Pancreas (tissue), 10 donors: Measurements from ENCODE around the gene DLST. TPM values are rescaled to one million over a fixed set of nuclear protein-coding genes. Genes with fewer than 3 reads are reported as not detected.
"Not testable (repeated sequence)": the region's sequence is repeated elsewhere in the genome, so short reads cannot be mapped to it uniquely, and the experiment has no call there.

Source experiments
- ATAC-seq, 4 donors: fragments of 200-7000 bp; cut with Tn5 transposase; one replicate each; pipeline versions ENCODE4 v1.8.0 to v1.9.1; 2020; ENCODE audit warnings: mild to moderate bottlenecking in 4 of 4, moderate library complexity in 4 of 4
- DNase-seq, 6 donors: peaks; one replicate each; pipeline ENCODE4 v3.0.0-alpha.2; 2020
- FAIRE-seq: peaks from 2 replicates; lab custom pipeline; 2012; peaks lifted over from hg19 to GRCh38; lab: Jason Lieb, UNC
- H3K27ac ChIP-seq, 4 donors: fragments of 200-600 bp; sonication (generic); 1 replicate in 3 of 4; 2 replicates in 1 of 4; pipeline versions ENCODE4 v1.5.0 to v1.8.0; 2020
- H3K27me3 ChIP-seq, 4 donors: fragments of 200-600 bp; one replicate each; pipeline ENCODE4 v1.8.0; 2021
- H3K36me3 ChIP-seq, 3 donors: fragments of 200-600 bp; sonication (generic) in 1 of 3; one replicate each; pipeline versions ENCODE4 v1.5.0 to v1.8.0; 2020 to 2021
- H3K4me1 ChIP-seq, 3 donors: fragments of 200-600 bp; one replicate each; pipeline ENCODE4 v1.8.0; 2021
- H3K4me3 ChIP-seq, 4 donors: fragments of 200-600 bp; sonication (generic) in 2 of 4; one replicate each; pipeline versions ENCODE4 v1.5.0 to v1.8.0; 2020 to 2021
- H3K9me3 ChIP-seq, 4 donors: fragments of 200-600 bp; one replicate each; pipeline ENCODE4 v1.8.0; 2021
- CTCF ChIP-seq, 4 donors: fragments of 200-600 bp; sonication (generic) in 3 of 4; IDR thresholded peaks; one replicate each; pipeline versions ENCODE4 v1.5.0 to v1.8.0; 2021; ENCODE audit warnings: antibody characterized with exemption in 4 of 4
- WGBS, 2 donors: extraction: QIAGEN DNeasy Blood & Tissue Kit; methylation state at CpG; one replicate each; pipeline ENCODE4 v1.1.7; 2013; 5-methylcytosine and 5-hydroxymethylcytosine counted together
- intact Hi-C, 3 donors: fragments of 100-400 bp; cut with DNase I; formaldehyde crosslinking; loops; one replicate each; pipeline versions ENCODE4 v1.11.1 to v1.14.2; 2022
- polyA plus RNA-seq, 2 donors: library from polyadenylated mRNA; stranded (reverse); fragments of 200-250 nt; gene quantifications; one replicate each; pipeline ENCODE4 v1.2.3, GENCODE V29; 2013
- total RNA-seq, 6 donors: library from RNA; stranded (reverse); fragmentation: NEBNext Ultra II Directional in 4 of 6; extraction: Animal tissue kit (Norgen Biotek cat#: 25700) in 4 of 6; gene quantifications; one replicate each; pipeline versions ENCODE4 v1.2.1 to v1.2.4, GENCODE V29; 2021 to 2023
- donor health status: healthy with polysubstance abuse.
- donor health status: DM: no; HTN: no; CAD: no; lungs with moderate emphysema.
- donor health status: DM: no; HTN: no; CAD: no.
- donor health status: control.
- donor health status: control.
- donor health status: Bipolar disorder and iron deficiency.
- donor health status: DM: yes; HTN: yes; CAD: no.
- donor health status: DM: no; HTN: no; CAD: no.
- donor health status: DM: no; HTN: no; CAD: no.
- donor health status: DM: yes; HTN: yes; CAD: no.

DLST gene
- total and polyA plus RNA-seq, 8 donors, result 22.8 to 46.0 (median 38.6) TPM

- intact Hi-C loops, result no loop called here
- Histone ChIP-seq H3K4me3 (no peak overlapping the region), H3K9me3 (no peaks in the 10 kb centered on the region), H3K4me1 (no peaks in the 10 kb centered on the region), H3K27me3 (no peaks in the 10 kb centered on the region), H3K27ac (no peak overlapping the region), H3K36me3 (no peaks in the 10 kb centered on the region)
- ATAC-seq, result peak in 3 of 4 donors; percentile 24 to 40 (median 38)
- no peak for TF ChIP-seq CTCF (IDR thresholded peaks at IDR 0.05)
- FAIRE-seq, result no peak
- peak in 1 of 6 donors; percentile 7 for DNase-seq
- 27 to 32% methylated on average over 6 of the region's 6 CpGs for WGBS, 2 donors
Observed at GRCh38 chr14:74932401-74932901, 50.7 kb downstream of the DLST start.

GRCh38 chr14:74932936-74933335 is 51.2 kb downstream of the DLST start:
- not testable (repeated sequence) for FAIRE-seq
- 63 to 80% methylated on average over 4 of the region's 4 CpGs for WGBS, 2 donors

GRCh38 chr14:74934041-74934440 is 52.3 kb downstream of the DLST start:
- H3K4me1 ChIP-seq, result no peaks in the 10 kb centered on the region
- H3K27me3 ChIP-seq, result no peaks in the 10 kb centered on the region
- no peak overlapping the region for H3K27ac ChIP-seq
- no peak for TF ChIP-seq CTCF (IDR thresholded peaks at IDR 0.05)
- WGBS, 2 donors, result 32 to 49% methylated on average over 4 of the region's 4 CpGs
- H3K36me3 ChIP-seq, result no peaks in the 10 kb centered on the region
- intact Hi-C loops, result no loop called here
- ATAC-seq (peak in 1 of 4 donors; percentile 33), FAIRE-seq (no peak), DNase-seq (no peak)
- no peaks in the 10 kb centered on the region for H3K9me3 ChIP-seq
- H3K4me3 ChIP-seq, result no peak overlapping the region

More at GRCh38 chr14:74932936-74933335, 51.2 kb downstream of the DLST start:
- H3K9me3 ChIP-seq, ATAC-seq, H3K4me1 ChIP-seq, H3K27me3 ChIP-seq, intact Hi-C loops, H3K4me3 ChIP-seq, H3K27ac ChIP-seq, H3K36me3 ChIP-seq, DNase-seq: not testable (repeated sequence)

- H3K4me1 ChIP-seq, result no peaks in the 10 kb centered on the region
- FAIRE-seq, result no peak
- no peaks in the 10 kb centered on the region for H3K27me3 ChIP-seq
- no peak for TF ChIP-seq CTCF (IDR thresholded peaks at IDR 0.05)
- intact Hi-C loops, result no loop called here
- peak in 1 of 4 donors; percentile 36 for ATAC-seq
- H3K9me3 ChIP-seq, result no peaks in the 10 kb centered on the region
- no peaks in the 10 kb centered on the region for H3K36me3 ChIP-seq
- WGBS, 2 donors, result 77 to 78% methylated on average over 26 of the region's 26 CpGs
- H3K27ac ChIP-seq, result no peak overlapping the region
- no peak overlapping the region for H3K4me3 ChIP-seq
- peak in 1 of 6 donors; percentile 46 for DNase-seq
Observed at GRCh38 chr14:74934476-74935359, 53.0 kb downstream of the DLST start.

DNA sequence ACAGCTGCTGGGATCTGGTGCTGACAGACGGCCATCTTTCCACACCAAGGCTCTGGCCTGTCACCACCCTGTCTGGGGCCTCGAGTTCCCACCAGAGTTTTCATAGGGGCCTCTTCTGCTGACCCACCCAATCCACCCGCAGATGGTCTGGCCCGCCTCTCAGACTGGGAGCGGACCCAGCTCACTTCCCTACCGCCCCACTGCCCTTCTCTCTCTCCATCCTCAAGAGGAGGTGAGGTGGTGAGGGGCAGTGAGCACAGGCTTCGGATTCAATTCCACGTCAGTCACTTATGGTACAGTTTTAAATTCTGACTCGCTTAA is 53.6 kb downstream of the DLST start:
- FAIRE-seq (no peak), ATAC-seq (no peak), DNase-seq (no peak)
- Histone ChIP-seq H3K4me3 (no peak overlapping the region), H3K27me3 (no peaks in the 10 kb centered on the region), H3K27ac (no peak overlapping the region), H3K9me3 (no peaks in the 10 kb centered on the region), H3K36me3 (no peaks in the 10 kb centered on the region), H3K4me1 (no peaks in the 10 kb centered on the region)
- TF ChIP-seq CTCF (IDR thresholded peaks at IDR 0.05), result no peak
- intact Hi-C loops, result no loop called here
- WGBS, 2 donors, result 81 to 84% methylated on average over 9 of the region's 9 CpGs
